ENCODE data around the gene SLCO1B3.
A peak's percentile ranks its signal among the peaks of the same experiment; 100 is the strongest.

Gene SLCO1B3

DNA sequence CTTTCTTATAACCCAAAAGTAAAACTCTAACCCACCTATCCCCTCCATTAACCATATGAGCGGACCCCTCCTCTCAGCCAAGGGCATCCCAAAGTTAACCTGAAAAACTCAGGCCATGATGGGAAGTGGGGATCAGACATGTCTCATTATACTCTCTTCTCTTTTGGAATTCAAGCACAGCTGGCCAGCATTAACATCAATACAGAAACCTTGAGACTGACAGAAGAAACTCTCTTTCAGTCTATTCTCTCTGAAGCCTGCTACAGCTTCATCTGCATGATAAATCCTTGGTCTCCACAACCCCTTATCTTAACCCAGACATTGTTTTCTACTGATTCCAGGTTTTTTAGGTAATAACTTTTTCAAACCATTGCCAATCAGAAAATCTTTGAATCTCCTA, 17.5 kb upstream of the SLCO1B3 start:
- Histone ChIP-seq H3K9me2 (replicated peaks; ENCODE audit: control insufficient read depth, low read length) (no peaks in the 10 kb centered on the region), H3K9me3 (ENCODE audit: control insufficient read depth, insufficient read depth, low read length) (no peaks in the 10 kb centered on the region), H3K36me3 (ENCODE audit: control insufficient read depth, low read length) (no peaks in the 10 kb centered on the region), H4K20me1 (ENCODE audit: control insufficient read depth, insufficient read depth, low read depth, low read length) (no peaks in the 10 kb centered on the region), H3K4me1 (ENCODE audit: control insufficient read depth, low read length) (no peaks in the 10 kb centered on the region), H3K79me2 (ENCODE audit: control insufficient read depth, low read length) (no peaks in the 10 kb centered on the region), H3K4me3 (ENCODE audit: low read length) (no peak overlapping the region), H3F3A (ENCODE audit: control insufficient read depth, insufficient read depth) (no peaks in the 10 kb centered on the region), H3K27me3 (ENCODE audit: control insufficient read depth, low read length) (no peaks in the 10 kb centered on the region), H3K4me2 (ENCODE audit: low read length) (no peak overlapping the region), H3K27ac (ENCODE audit: low read depth, low read length) (no peak overlapping the region)
- TF ChIP-seq, protein P1, sequence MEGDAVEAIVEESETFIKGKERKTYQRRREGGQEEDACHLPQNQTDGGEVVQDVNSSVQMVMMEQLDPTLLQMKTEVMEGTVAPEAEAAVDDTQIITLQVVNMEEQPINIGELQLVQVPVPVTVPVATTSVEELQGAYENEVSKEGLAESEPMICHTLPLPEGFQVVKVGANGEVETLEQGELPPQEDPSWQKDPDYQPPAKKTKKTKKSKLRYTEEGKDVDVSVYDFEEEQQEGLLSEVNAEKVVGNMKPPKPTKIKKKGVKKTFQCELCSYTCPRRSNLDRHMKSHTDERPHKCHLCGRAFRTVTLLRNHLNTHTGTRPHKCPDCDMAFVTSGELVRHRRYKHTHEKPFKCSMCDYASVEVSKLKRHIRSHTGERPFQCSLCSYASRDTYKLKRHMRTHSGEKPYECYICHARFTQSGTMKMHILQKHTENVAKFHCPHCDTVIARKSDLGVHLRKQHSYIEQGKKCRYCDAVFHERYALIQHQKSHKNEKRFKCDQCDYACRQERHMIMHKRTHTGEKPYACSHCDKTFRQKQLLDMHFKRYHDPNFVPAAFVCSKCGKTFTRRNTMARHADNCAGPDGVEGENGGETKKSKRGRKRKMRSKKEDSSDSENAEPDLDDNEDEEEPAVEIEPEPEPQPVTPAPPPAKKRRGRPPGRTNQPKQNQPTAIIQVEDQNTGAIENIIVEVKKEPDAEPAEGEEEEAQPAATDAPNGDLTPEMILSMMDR (IDR thresholded peaks at IDR 0.05; ENCODE audit: low read depth, low read length, poor library complexity, severe bottlenecking) = no peak

GRCh38 chr12:20798554-20798953, 12.0 kb upstream of the SLCO1B3 start:
- Histone ChIP-seq H3K4me3 (ENCODE audit: low read length) (no peak overlapping the region), H3K4me2 (ENCODE audit: low read length) (no peak overlapping the region), H4K20me1 (ENCODE audit: control insufficient read depth, insufficient read depth, low read depth, low read length) (no peaks in the 10 kb centered on the region), H3K9me2 (replicated peaks; ENCODE audit: control insufficient read depth, low read length) (no peaks in the 10 kb centered on the region), H3F3A (ENCODE audit: control insufficient read depth, insufficient read depth) (no peaks in the 10 kb centered on the region), H3K27me3 (ENCODE audit: control insufficient read depth, low read length) (no peaks in the 10 kb centered on the region), H3K9me3 (ENCODE audit: control insufficient read depth, insufficient read depth, low read length) (no peaks in the 10 kb centered on the region), H3K27ac (ENCODE audit: low read depth, low read length) (no peak overlapping the region), H3K4me1 (ENCODE audit: control insufficient read depth, low read length) (no peaks in the 10 kb centered on the region), H3K36me3 (ENCODE audit: control insufficient read depth, low read length) (no peaks in the 10 kb centered on the region), H3K79me2 (ENCODE audit: control insufficient read depth, low read length) (no peaks in the 10 kb centered on the region)
- no peak for TF ChIP-seq EZH2phosphoT487 (IDR thresholded peaks at IDR 0.05; ENCODE audit: borderline replicate concordance, low read length)
- TF ChIP-seq, protein P1 (IDR thresholded peaks at IDR 0.05; ENCODE audit: low read depth, low read length, poor library complexity, severe bottlenecking) = peak; percentile 15

- Histone ChIP-seq H3K4me1 (ENCODE audit: control insufficient read depth, low read length) (no peaks in the 10 kb centered on the region), H3K27me3 (ENCODE audit: control insufficient read depth, low read length) (no peaks in the 10 kb centered on the region), H3K4me3 (ENCODE audit: low read length) (no peak overlapping the region)
Observed at GRCh38 chr12:20800160-20800559, 10.3 kb upstream of the SLCO1B3 start.

More at GRCh38 chr12:20800160-20800559, 10.3 kb upstream of the SLCO1B3 start:
- H3K79me2 ChIP-seq (ENCODE audit: control insufficient read depth, low read length) = no peaks in the 10 kb centered on the region
- no peaks in the 10 kb centered on the region for H3K9me2 ChIP-seq (replicated peaks; ENCODE audit: control insufficient read depth, low read length)
- no peaks in the 10 kb centered on the region for H3K9me3 ChIP-seq (ENCODE audit: control insufficient read depth, insufficient read depth, low read length)
- no peaks in the 10 kb centered on the region for H3F3A ChIP-seq (ENCODE audit: control insufficient read depth, insufficient read depth)
- TF ChIP-seq, protein P1 (IDR thresholded peaks at IDR 0.05; ENCODE audit: low read depth, low read length, poor library complexity, severe bottlenecking) = no peak
- TF ChIP-seq EZH2phosphoT487 (IDR thresholded peaks at IDR 0.05; ENCODE audit: borderline replicate concordance, low read length) = no peak
- no peaks in the 10 kb centered on the region for H4K20me1 ChIP-seq (ENCODE audit: control insufficient read depth, insufficient read depth, low read depth, low read length)
- no peaks in the 10 kb centered on the region for H3K36me3 ChIP-seq (ENCODE audit: control insufficient read depth, low read length)
- no peak overlapping the region for H3K27ac ChIP-seq (ENCODE audit: low read depth, low read length)
- H3K4me2 ChIP-seq (ENCODE audit: low read length) = no peak overlapping the region
